Choroid plexus epithelial cell (primary cell): ENCODE data around the gene CD300E.

Source experiments
- DNase-seq: peaks from one replicate; pipeline ENCODE4 v3.0.0-alpha.2; 2010; ENCODE audit warnings: low read depth
- H3K4me3 ChIP-seq: 2 replicates; pipeline ENCODE4 v1.5.1; 2011; ENCODE audit warnings: low read depth, mild to moderate bottlenecking, control low read depth, low read length, moderate library complexity
- CTCF ChIP-seq: conservative IDR thresholded peaks from 2 replicates; pipeline ENCODE4 v1.5.1; 2011; ENCODE audit warnings: low read depth, mild to moderate bottlenecking, control low read depth, inconsistent platforms, low read length, moderate library complexity

The CD300E gene

GRCh38 chr17:74606050-74606449 is 17.5 kb downstream of the CD300E start:
- TF ChIP-seq CTCF, result no peak
- no peak for DNase-seq
- no peak overlapping the region for H3K4me3 ChIP-seq

DNA sequence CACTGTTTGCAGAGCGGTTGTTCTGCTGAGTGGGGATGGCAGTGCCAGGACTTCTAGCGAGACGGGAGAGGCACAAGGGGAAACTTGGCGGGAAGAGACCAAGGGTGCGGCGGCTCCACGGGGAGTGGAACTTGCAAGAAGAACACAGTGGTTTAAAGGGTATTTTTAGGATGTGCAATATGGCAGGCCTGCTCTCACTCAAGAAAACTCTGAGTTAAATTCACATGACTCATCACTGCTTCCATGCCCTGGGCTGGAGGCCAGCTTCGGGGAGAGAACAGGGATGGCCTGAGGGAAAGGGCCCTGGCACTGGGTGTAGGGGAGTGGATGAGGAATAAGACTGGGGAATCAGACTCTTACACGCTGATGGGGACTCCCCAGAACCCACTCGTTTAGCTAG is 18.2 kb downstream of the CD300E start:
- no peak overlapping the region for H3K4me3 ChIP-seq
- peak; percentile 46 for DNase-seq
- no peak for TF ChIP-seq CTCF

- no peak overlapping the region for H3K4me3 ChIP-seq
- no peak for TF ChIP-seq CTCF
- no peak for DNase-seq
Measured at GRCh38 chr17:74604761-74605160, 18.8 kb downstream of the CD300E start.

- H3K4me3 ChIP-seq, result no peak overlapping the region
- TF ChIP-seq CTCF, result no peak
- no peak for DNase-seq
Measured at GRCh38 chr17:74604200-74604599, 19.3 kb downstream of the CD300E start.

- DNase-seq, result no peak
- TF ChIP-seq CTCF, result no peak
- H3K4me3 ChIP-seq, result no peak overlapping the region
Measured at GRCh38 chr17:74603746-74604145, 19.8 kb downstream of the CD300E start.

- H3K4me3 ChIP-seq, result no peak overlapping the region
- no peak for TF ChIP-seq CTCF
Measured at GRCh38 chr17:74603037-74603635, 20.4 kb downstream of the CD300E start.

DNA sequence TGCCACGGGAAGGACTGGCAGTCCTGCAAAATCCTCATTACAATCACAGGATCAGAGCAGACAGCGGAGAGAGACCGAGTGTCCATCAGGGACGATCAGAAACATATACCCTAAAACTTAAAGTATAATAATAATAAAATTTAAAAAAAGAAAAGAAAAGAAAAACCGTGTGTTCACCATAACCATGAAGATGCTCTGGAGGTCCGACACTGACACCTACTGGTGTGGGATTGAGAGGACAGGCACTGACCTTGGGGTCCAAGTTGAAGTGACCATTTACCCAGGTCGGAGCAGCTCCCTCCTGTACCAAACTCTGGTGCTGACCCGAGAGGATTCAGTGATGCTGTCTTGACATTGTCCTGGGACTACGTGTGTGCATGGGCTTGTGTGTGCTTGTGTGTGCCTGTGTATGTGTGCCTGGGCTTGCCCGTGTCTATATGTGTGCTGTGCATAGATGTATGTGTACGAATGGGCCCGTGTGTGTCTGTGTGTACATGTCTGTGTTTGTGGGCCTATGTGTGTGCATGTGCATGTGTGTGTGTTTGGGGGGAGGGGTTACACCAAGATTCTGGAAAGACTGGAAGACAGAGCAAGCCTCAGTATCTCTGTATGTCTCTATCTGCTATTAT is 21.5 kb downstream of the CD300E start:
- no peak overlapping the region for H3K4me3 ChIP-seq
- peak; percentile 71 for TF ChIP-seq CTCF
- peak; percentile 54 for DNase-seq

More at GRCh38 chr17:74603037-74603635, 20.4 kb downstream of the CD300E start:
- DNase-seq, result no peak
